CD4-positive, alpha-beta T cell treated with Interleukin-21 for 1 hour (primary cell): ENCODE data around the gene FAM168A.

Source experiments
- DNase-seq: peaks from one replicate; pipeline ENCODE4 v3.0.0-alpha.2; 2020

The FAM168A gene

DNA sequence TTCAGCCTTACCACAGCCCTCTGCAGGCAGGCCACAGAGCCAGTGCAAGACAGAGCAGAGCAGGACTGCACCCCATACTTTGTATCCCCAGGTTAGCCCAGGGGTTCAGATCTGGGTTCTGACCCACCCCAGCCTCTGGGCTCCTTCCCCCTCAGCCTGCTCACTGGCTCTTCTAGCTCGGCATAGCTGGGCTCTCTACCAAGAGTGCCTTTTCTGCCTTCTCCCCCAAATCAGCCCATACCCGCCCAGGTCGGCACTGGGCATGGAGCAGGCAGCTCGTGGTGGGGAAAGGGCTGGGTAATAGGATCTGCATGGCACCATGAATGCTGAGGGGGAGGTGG, 213.4 kb downstream of the FAM168A start:
- DNase-seq = no peak

DNA sequence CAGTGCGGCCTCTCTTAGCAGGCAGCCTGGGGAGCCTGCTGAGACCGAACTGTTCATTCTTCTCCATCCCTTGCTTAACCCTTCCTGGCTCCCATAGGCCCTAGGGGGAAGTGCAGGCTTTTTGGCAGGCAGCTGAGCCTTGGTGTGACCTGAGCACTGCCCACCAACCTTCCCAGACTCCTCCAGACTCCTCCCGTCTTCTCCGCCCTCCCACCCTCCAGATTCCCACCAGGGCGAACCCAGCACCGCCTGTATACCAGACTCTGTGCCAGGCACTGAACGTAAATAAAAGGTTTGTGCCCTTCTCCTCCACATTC, 213.8 kb downstream of the FAM168A start:
- no peak for DNase-seq

DNA sequence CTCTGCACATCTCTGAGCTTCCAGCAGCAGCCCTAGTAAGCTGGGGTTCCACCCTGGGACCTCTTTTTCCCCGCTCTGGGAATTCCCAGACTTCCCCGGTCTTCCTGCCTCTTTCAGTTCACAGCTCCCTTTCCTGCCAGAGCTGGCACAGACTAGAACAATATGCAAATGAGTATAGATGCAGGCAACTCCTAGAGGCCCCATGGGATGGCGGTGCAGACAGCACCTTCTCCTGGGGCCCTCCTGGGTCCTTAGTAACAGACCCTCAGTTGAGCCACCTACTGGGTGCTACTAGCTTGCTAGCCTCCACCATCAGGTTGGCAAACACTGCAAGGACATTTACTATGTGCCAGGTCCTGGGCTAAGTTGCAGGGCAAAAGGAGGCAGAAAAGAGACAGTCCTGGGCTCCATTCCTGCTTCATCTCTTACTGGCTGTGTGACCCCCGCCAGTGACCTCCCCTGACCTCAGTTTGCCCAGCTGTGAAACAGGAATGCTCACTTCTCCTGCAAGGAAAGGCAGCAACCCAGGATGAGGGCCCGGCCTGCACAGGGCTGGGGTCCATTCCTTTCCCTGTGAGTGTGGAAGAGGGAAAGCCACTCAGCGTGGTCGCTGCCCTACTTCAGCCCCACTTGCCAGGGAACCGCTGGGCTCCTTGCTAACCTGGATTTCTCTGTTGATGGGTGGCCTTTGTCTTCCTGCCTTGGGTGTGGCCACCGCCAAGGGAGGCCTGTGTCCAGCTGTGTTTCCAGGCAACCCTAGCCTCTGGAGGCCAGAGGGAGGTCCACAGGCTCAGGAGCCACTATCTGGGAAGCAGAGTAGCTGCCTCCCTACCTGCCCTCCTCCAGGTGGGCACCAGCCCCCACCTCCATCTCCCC, 214.4 kb downstream of the FAM168A start:
- DNase-seq = no peak

GRCh38 chr11:73382747-73383146, 215.2 kb downstream of the FAM168A start:
- DNase-seq = no peak

DNA sequence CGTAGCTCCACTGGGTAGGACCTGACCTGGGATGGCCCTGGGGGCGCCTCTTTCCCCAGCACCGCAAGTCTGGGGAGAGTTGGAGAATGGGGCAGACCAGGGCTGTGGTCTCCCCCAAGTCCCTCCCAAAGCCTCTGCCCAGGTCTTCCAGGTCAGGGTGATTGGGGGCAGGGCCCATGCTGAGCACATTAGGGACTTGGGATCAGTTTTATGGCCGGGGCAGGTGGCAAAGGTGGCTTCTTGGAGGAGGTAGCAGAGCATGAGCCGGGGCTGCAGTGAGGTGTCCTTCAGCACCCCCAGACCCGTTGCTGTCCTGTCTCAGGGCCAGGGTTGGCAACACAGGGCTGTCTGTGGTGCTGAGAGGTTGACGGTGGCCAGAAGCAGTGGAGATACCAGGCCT, 215.7 kb downstream of the FAM168A start:
- DNase-seq = peak; percentile 4

DNA sequence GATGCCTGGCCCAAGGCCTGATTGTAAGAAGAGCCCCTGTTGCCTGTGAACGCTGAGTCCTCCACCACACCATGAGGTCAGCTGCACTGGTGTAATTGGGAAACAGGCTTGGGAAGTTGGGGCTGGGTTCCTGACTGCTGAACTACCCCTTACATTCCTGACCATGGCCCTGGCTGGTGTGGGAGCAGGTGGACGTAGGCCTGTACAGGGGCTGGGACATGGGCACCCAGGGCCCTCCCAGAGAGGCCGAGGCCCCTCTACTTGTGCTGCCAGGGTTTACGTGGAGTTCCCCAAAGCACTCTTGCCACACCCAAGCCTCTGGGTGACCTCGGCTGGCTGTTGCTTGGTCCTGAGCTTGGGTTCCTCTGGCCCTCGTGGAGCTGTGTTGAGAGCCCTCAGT, 216.3 kb downstream of the FAM168A start:
- peak; percentile 7 for DNase-seq

DNA sequence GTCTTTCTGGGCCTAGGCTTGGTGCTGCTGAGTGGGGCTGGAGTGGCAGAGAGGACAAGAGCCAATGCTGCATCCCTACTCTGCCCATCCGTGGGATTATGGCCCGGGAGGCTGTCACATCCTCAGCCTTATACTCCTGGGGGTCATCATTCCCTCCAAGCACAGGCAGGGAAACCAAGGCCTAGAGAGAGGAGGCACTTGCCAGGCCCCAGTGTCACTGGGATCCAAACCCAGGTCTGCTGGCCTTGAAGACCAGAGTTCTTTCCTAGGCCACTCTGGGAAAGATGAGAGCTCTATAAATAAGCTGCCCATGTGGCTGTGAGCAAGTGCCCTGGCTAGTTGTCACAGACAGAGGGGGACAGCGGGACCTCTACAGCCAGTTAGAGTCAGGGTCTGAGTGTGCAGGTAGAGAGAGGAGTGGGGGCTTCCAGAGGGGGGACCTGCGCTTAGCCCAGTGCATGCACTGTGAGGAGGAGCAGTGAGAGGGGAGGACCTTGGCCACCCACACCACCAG, 217.0 kb downstream of the FAM168A start:
- no peak for DNase-seq

DNA sequence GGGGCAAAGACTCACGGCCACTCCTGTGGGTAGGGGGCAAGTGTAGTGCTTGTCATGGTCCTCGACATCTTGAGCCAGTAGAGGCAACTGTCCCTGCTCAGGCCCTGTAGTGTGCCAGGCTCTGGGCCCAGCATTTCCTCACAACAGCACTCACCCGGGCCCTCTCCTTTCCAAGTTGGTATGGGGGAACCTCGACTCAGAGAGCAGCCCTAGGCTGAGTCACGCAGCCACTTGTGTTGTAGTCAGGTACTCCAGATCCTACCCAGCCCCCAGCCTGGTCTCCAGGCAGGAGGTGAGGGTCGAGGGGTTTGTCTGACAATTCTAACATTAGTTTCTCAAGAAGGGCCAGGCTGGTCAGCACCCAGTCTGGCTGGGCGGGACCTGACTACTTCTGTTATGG, 217.6 kb downstream of the FAM168A start:
- no peak for DNase-seq

GRCh38 chr11:73379189-73379880, 218.6 kb downstream of the FAM168A start:
- DNase-seq = peak; percentile 4

GRCh38 chr11:73376803-73377629, 220.9 kb downstream of the FAM168A start:
- peak; percentile 77 for DNase-seq

DNA sequence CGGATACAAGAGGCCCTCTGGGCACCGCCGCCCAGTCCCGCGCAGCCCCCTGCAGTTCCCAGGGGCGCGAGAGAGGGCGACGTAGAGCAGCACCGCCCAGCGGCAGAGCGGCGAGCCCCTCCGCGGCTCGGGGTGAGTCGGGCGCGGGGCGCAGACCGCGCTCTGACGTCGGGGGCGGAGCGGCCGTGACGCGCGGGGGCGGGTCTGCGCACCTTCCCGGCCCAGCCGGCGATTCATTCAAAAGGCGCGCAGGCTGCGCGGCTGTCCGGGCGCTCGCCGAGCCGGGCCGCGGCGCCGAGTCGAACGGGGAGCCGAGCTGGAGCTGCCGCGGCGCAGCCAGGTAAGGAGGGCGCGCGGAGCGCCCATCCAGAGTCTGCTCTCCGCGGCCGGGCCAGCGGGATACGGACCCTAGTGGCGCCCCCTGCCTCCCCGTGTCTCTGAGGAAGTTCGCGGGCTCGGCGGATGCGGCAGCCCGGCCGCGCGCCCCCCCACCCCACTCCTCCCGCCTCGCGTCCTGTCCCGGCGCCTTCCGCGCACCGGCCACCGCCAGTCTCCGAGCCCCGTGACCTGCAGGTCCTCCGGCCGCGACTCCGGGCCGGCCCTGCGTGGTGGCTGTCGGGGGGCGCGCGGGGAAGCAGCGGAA, 221.6 kb downstream of the FAM168A start, which contains the start of gene RELT:
Gene RELT (plus strand): TSS at position 240 of the 643 bp plus-strand sequence. CDS start 12,738 bp downstream, outside the sequence.
- peak; percentile 95 for DNase-seq

DNA sequence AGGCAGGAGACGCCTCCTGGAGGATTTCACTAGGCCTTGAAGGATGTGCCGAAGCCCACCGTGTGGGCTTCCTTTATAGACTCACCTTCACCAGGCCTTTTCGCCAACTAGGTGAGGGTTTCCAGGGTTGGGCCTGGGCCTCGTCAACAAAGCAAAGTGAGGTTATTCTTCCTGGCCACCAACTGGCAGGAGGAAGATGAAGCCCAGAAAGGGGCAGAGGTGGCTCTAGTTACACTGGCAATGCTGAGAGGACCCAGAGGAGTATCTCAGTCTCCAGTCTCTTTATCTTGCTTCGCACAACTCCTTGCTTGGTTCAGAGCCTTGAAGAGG, 222.1 kb downstream of the FAM168A start:
- no peak for DNase-seq

DNA sequence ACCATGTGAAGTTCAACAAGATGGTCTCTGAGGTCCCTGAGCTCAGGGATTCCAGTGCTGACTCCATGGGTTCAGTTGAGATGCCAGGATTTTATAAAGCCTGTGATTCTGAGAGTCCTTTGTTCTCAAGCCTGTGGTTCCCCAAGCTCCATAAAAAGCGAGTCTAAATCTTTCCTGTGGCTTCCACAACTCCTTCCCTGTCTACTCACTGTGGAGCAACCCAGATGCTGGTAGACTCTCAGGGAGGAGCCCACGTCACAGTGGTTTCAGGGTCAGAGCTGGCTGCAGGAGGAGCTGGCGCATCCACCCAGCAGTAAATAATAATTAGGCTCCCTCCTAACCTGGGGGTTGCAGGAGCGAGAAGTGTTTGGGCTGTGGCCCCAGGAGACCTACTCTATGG, 223.8 kb downstream of the FAM168A start:
- DNase-seq = no peak

DNA sequence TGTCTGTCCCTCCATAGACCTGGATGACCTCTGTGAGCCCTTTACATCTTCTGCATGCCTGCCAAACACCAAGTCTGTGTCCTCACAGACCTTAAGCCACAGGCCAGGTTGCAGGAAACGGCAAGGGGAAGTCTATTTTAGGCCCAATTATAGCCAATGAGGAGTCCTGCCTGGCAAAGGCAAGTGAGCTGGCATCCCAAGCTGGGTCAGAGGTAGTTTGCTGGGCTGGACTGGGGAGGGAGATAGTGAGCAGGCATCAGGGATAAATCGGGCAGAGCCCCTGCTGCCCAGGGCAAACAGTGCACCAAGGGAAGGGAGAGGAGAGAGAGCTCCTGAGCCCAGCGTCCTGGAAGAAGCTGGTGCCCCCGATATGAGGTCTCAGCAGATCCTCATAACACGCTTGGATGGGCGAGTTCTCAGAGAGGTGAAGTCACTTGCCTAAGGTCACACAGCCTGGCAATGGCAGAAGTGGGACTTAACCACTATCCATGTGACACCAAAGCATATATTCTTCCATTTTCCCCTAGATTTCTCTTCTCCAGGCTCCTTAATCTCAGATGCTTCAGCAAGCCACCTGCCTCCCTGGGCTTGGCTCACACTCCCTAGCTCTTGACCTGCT, 225.4 kb downstream of the FAM168A start:
- no peak for DNase-seq

DNA sequence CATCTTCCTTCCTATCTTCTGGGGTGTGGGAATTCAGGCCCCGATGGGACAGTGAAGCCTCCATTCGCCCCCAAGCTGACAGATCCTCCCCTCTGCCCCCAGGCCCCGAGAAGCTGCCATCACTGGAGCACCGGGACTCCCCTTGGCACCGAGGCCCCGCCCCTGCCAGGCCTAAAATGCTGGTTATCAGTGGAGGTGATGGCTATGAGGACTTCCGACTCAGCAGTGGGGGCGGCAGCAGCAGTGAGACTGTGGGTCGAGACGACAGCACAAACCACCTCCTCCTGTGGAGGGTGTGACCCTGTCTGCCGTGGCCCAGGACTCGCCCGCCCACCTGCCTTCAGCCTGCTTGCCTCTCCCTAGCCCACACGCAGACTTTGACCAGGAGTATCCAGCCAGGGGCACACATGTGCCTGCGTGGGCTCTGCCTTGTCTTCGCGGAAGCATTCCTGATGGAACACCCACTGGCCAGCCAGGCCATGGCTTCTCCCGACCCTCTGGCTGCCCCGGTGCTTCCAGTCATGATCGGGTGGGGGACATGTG, 230.4 kb downstream of the FAM168A start:
- no peak for DNase-seq

DNA sequence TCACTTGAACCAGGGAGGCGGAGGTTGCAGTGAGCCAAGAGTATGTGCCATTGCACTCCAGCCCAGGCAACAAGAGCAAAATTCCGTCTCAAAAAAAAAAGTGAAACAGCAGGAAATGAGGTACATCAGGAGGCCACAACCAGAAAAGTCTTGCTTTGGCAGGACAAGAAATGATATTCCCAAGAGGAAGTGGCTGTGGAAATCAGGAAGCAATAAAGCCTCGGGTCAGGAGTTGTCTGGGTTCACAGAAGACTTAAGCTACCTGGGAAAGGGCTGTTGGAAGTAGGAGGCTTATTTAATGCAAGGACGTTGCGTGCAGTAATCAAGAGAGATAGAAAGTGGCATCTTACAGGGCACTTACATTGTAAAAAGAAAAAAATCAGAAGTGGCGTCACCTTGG, 231.0 kb downstream of the FAM168A start:
- no peak for DNase-seq

GRCh38 chr11:73366265-73366610, 231.7 kb downstream of the FAM168A start:
- DNase-seq = peak; percentile 69

GRCh38 chr11:73365352-73366264, 232.3 kb downstream of the FAM168A start:
- DNase-seq = peak; percentile 34

DNA sequence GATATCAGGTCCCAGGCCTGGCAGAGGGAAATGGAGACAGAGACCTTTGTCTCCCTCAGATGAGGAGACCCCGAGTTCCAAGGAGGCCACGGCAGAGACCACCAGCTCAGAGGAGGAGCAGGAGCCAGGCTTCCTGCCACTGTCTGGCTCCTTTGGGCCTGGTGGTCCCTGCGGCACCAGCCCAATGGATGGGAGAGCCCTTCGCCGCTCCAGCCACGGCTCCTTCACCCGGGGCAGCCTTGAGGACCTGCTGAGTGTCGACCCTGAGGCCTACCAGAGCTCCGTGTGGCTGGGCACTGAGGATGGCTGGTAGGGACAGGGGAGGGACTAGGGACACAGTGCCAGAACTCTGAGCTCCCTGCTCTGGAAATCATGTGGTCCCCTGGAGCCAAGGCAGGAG, 234.8 kb downstream of the FAM168A start:
- DNase-seq = no peak

DNA sequence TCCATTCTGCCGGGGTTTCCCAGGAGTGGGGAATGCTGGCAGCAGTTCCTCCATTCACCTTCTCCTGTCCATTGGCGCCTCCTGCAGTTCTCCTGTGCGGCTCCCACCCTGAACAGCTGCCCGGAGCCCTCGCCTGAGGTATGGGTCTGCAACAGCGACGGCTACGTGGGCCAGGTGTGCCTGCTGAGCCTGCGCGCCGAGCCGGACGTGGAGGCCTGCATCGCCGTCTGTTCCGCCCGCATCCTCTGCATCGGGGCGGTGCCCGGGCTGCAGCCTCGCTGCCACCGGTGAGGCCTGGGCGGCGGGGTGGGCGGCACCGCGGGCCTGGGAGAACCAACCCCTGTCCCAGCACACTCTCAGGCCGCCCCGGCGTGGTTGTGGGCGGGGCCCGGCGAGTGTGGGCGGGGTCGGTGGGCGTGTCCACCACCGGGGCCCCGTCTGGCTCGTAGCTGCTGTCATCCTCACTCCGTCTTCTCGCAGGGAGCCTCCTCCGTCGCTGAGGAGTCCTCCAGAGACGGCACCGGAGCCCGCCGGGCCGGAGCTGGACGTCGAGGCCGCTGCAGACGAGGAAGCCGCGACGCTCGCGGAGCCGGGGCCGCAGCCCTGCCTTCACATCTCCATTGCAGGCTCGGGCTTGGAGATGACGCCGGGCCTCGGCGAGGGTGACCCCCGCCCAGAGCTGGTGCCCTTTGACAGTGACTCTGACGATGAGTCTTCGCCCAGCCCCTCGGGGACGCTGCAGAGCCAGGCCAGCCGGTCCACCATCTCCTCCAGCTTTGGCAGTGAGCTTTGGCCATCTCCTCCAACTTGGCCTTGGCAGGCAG, 235.7 kb downstream of the FAM168A start:
- no peak for DNase-seq
